ENCODE data around the gene GLDC. TPM values are rescaled to one million over a fixed set of nuclear protein-coding genes. Genes with fewer than 3 reads are reported as not detected.

The GLDC gene
- total RNA-seq, 2 donors from 2014 or later, result 8.9 to 38.8 TPM

- Histone ChIP-seq H3K9me3 (ENCODE audit: control insufficient read depth, low read length) (no peaks in the 10 kb centered on the region), H3K36me3 (ENCODE audit: control insufficient read depth, insufficient read depth, low read length) (no peaks in the 10 kb centered on the region), H3K9ac (ENCODE audit: extremely low read depth, low read length, poor library complexity, severe bottlenecking) (no peak overlapping the region), H3K4me3 (ENCODE audit: low read length) (no peak overlapping the region), H3K27ac (ENCODE audit: low read depth, low read length) (no peak overlapping the region), H3K27me3 (ENCODE audit: control insufficient read depth, insufficient read depth, low read length, poor library complexity, severe bottlenecking) (no peaks in the 10 kb centered on the region), H3K4me1 (ENCODE audit: control insufficient read depth, insufficient read depth, low read length) (no peaks in the 10 kb centered on the region)
- no peaks in the 10 kb centered on the region for H3K27me3 Mint-ChIP-seq (ENCODE audit: insufficient read depth)
- WGBS, 2 experiments (ENCODE audit: insufficient coverage in 1 of 2, insufficient read length in 1 of 2), result 88 to 90% methylated on average over 5 to 6 of the region's 7 CpGs
- DNase-seq, result no peak
- peaks cover 1% of the 10 kb centered on the region for H3K36me3 Mint-ChIP-seq (ENCODE audit: low read depth)
- H3K4me1 Mint-ChIP-seq, result peaks cover 5% of the 10 kb centered on the region
- no peak overlapping the region for H3K4me3 Mint-ChIP-seq
- H3K9me3 Mint-ChIP-seq, result no peaks in the 10 kb centered on the region
- H3K27ac Mint-ChIP-seq, result no peak overlapping the region
- TF ChIP-seq CTCF (conservative IDR thresholded peaks at IDR 0.05), result no peak
Observed at GRCh38 chr9:6677803-6678202, 32.3 kb upstream of the GLDC start.

- Histone ChIP-seq H3K27ac (ENCODE audit: low read depth, low read length) (no peak overlapping the region), H3K36me3 (ENCODE audit: control insufficient read depth, insufficient read depth, low read length) (no peaks in the 10 kb centered on the region), H3K9me3 (ENCODE audit: control insufficient read depth, low read length) (no peaks in the 10 kb centered on the region), H3K4me1 (ENCODE audit: control insufficient read depth, insufficient read depth, low read length) (no peaks in the 10 kb centered on the region), H3K27me3 (ENCODE audit: control insufficient read depth, insufficient read depth, low read length, poor library complexity, severe bottlenecking) (no peaks in the 10 kb centered on the region), H3K4me3 (ENCODE audit: low read length) (no peak overlapping the region), H3K9ac (ENCODE audit: extremely low read depth, low read length, poor library complexity, severe bottlenecking) (no peak overlapping the region)
- H3K9me3 Mint-ChIP-seq, result no peaks in the 10 kb centered on the region
- no peak overlapping the region for H3K27ac Mint-ChIP-seq
- no peak for TF ChIP-seq CTCF (conservative IDR thresholded peaks at IDR 0.05)
- no peaks in the 10 kb centered on the region for H3K27me3 Mint-ChIP-seq (ENCODE audit: insufficient read depth)
- DNase-seq, result no peak
- peaks cover 4% of the 10 kb centered on the region for H3K4me1 Mint-ChIP-seq
- WGBS, 2 experiments (ENCODE audit: insufficient coverage in 1 of 2, insufficient read length in 1 of 2), result 87 to 92% methylated on average over 6 of the region's 6 CpGs
- peaks cover 1% of the 10 kb centered on the region for H3K36me3 Mint-ChIP-seq (ENCODE audit: low read depth)
- H3K4me3 Mint-ChIP-seq, result no peak overlapping the region
Observed at GRCh38 chr9:6676254-6676921, 30.9 kb upstream of the GLDC start.

GRCh38 chr9:6675268-6675667, 29.7 kb upstream of the GLDC start:
- Histone ChIP-seq H3K9ac (ENCODE audit: extremely low read depth, low read length, poor library complexity, severe bottlenecking) (no peak overlapping the region), H3K9me3 (ENCODE audit: control insufficient read depth, low read length) (no peaks in the 10 kb centered on the region), H3K27me3 (ENCODE audit: control insufficient read depth, insufficient read depth, low read length, poor library complexity, severe bottlenecking) (no peaks in the 10 kb centered on the region), H3K4me3 (ENCODE audit: low read length) (no peak overlapping the region), H3K36me3 (ENCODE audit: control insufficient read depth, insufficient read depth, low read length) (no peaks in the 10 kb centered on the region), H3K27ac (ENCODE audit: low read depth, low read length) (no peak overlapping the region), H3K4me1 (ENCODE audit: control insufficient read depth, insufficient read depth, low read length) (no peaks in the 10 kb centered on the region)
- 90 to 95% methylated on average over 4 of the region's 4 CpGs for WGBS, 2 experiments (ENCODE audit: insufficient coverage in 1 of 2, insufficient read length in 1 of 2)
- no peak for TF ChIP-seq CTCF (conservative IDR thresholded peaks at IDR 0.05)
- H3K4me3 Mint-ChIP-seq, result no peak overlapping the region
- no peak overlapping the region for H3K27ac Mint-ChIP-seq
- peaks cover 2% of the 10 kb centered on the region for H3K36me3 Mint-ChIP-seq (ENCODE audit: low read depth)
- H3K9me3 Mint-ChIP-seq, result no peaks in the 10 kb centered on the region
- no peaks in the 10 kb centered on the region for H3K27me3 Mint-ChIP-seq (ENCODE audit: insufficient read depth)
- no peak for DNase-seq
- H3K4me1 Mint-ChIP-seq, result no peaks in the 10 kb centered on the region
